ENCODE results near the gene DKK3.

Gene DKK3

DNA sequence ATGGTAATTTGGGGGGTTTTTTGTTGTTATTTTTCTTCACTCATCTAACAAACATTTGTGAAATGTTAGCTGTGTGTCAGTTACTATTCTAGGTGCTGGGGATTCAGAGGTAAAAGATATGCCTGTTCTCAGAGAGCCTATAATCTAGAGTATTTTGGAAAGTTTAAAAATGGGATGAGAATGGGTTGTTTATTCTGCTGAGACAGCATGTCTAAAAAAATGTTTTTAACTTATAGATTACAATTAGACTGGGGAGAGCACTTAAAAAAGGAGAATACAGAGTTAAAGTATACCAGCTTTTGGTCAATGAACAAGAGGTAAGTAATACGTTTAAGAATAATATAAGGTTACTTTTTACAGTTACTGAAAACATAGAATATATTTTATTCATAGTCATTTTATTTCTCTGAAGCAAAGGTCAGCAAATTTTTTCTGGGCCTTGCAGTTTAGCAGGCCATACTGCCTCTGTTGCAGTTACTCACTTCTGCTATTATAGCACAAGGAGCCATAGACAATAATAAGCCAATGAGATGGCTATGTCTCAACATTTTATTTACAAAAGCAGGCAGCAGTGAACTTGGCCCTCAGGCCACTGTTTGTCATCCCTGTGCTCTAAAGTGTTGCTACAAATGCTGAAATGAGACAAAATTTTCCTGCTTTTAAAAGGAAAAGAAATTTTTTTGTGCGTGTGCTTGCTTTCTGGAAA, 60.0 kb downstream of the DKK3 start:
- in situ Hi-C loops (cut with HindIII; ENCODE audit: low sequenced_read_pairs), result no loop called here
- TF ChIP-seq, protein P1, sequence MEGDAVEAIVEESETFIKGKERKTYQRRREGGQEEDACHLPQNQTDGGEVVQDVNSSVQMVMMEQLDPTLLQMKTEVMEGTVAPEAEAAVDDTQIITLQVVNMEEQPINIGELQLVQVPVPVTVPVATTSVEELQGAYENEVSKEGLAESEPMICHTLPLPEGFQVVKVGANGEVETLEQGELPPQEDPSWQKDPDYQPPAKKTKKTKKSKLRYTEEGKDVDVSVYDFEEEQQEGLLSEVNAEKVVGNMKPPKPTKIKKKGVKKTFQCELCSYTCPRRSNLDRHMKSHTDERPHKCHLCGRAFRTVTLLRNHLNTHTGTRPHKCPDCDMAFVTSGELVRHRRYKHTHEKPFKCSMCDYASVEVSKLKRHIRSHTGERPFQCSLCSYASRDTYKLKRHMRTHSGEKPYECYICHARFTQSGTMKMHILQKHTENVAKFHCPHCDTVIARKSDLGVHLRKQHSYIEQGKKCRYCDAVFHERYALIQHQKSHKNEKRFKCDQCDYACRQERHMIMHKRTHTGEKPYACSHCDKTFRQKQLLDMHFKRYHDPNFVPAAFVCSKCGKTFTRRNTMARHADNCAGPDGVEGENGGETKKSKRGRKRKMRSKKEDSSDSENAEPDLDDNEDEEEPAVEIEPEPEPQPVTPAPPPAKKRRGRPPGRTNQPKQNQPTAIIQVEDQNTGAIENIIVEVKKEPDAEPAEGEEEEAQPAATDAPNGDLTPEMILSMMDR (IDR thresholded peaks at IDR 0.05; ENCODE audit: low read depth, low read length), result no peak
- no peak overlapping the region for H3K4me3 ChIP-seq (ENCODE audit: low read depth, low read length)
- no peak for DNase-seq (ENCODE audit: low read depth, low spot score)

DNA sequence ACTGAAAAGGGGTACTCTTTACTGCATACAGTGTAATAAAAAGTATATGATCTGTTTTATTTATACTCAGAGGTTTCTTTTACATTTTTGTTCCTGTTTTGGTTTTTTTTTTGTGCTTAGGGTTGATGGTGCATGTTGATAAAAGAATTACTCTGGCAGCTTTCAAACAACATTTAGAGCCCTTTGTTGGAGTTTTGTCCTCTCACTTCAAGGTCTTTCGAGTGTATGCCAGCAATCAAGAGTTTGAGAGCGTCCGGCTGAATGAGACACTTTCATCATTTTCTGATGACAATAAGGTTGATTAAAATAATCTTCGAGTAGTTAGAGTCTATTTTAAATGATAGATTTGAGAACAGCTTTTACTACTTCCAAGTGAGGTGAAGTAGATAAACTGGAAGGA, 60.6 kb downstream of the DKK3 start:
- in situ Hi-C loops (cut with HindIII; ENCODE audit: low sequenced_read_pairs), result no loop called here
- TF ChIP-seq, protein P1 (IDR thresholded peaks at IDR 0.05; ENCODE audit: low read depth, low read length), result no peak
- no peak for DNase-seq (ENCODE audit: low read depth, low spot score)
- no peak overlapping the region for H3K4me3 ChIP-seq (ENCODE audit: low read depth, low read length)

DNA sequence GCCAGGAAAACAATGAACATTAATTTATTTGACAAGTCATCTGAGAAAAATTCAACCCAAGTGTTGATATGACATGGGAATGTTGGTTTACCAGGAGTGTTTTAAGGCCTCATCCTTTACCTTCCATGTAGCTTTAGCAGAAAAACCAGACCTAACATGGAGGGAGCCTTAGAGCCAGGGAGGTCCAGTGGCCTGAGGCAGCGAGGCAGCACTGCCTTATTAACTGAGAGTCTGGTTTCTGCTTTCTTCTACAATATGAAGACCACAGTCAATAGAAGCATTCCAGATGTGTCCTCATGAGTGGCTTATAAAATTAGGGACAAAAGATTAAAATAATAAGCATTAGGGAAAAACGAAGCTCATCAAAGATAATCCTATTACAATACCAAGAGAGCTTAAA, 61.5 kb downstream of the DKK3 start:
- TF ChIP-seq, protein P1 (IDR thresholded peaks at IDR 0.05; ENCODE audit: low read depth, low read length), result no peak
- H3K4me3 ChIP-seq (ENCODE audit: low read depth, low read length), result no peak overlapping the region
- DNase-seq (ENCODE audit: low read depth, low spot score), result no peak
- in situ Hi-C loops (cut with HindIII; ENCODE audit: low sequenced_read_pairs), result no loop called here

DNA sequence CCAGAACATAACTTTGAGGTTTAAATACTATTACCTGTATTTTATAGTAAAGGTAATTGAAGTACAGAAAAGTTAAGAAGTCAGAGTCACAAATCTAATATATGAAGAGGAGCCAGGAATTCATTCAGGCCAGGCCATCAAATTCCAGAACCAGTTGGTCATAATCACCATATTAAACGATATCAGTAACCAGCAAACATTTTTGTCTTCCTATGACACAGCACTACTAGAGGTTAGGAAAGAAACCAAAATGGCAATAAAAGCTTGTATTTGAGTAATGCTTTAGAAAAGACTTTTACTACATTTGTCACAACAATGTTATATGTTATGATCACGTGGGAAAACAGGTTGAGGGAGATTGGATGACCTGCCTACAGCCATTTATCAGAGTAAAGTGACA, 62.2 kb downstream of the DKK3 start:
- DNase-seq (ENCODE audit: low read depth, low spot score), result peak; percentile 33
- in situ Hi-C loops (cut with HindIII; ENCODE audit: low sequenced_read_pairs), result no loop called here
- TF ChIP-seq, protein P1 (IDR thresholded peaks at IDR 0.05; ENCODE audit: low read depth, low read length), result no peak
- no peak overlapping the region for H3K4me3 ChIP-seq (ENCODE audit: low read depth, low read length)

DNA sequence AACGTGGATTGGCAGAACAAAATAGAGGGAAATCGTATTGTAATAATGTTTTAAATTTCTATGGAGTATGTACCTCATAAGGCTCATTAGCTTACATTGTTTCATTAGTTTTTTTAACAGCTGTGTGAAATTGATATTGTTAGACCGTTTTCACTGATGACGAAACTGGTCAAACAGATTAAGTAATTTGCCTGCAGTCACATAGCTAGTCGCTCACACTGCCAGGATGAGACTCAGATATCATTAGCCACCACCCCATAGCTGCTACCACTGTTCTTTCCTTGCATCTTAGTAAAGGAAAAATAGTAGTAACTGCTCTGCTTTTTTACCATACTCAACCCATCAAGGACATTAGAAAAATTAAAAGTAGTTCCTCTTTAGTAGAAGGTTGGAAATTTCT, 64.0 kb downstream of the DKK3 start:
- TF ChIP-seq, protein P1 (IDR thresholded peaks at IDR 0.05; ENCODE audit: low read depth, low read length), result no peak
- no peak for DNase-seq (ENCODE audit: low read depth, low spot score)
- H3K4me3 ChIP-seq (ENCODE audit: low read depth, low read length), result no peak overlapping the region
- in situ Hi-C loops (cut with HindIII; ENCODE audit: low sequenced_read_pairs), result no loop called here

DNA sequence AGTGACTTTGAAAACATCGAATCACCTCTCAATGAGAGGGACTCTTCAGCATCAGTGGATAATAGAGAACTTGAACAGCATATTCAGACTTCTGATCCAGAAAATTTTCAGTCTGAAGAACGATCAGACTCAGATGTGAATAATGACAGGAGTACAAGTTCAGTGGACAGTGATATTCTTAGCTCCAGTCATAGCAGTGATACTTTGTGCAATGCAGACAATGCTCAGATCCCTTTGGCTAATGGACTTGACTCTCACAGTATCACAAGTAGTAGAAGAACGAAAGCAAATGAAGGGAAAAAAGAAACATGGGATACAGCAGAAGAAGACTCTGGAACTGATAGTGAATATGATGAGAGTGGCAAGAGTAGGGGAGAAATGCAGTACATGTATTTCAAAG, 65.8 kb downstream of the DKK3 start:
- in situ Hi-C loops (cut with HindIII; ENCODE audit: low sequenced_read_pairs), result no loop called here
- TF ChIP-seq, protein P1 (IDR thresholded peaks at IDR 0.05; ENCODE audit: low read depth, low read length), result no peak
- no peak for DNase-seq (ENCODE audit: low read depth, low spot score)
- H3K4me3 ChIP-seq (ENCODE audit: low read depth, low read length), result no peak overlapping the region
